HG03025 (cell line): Measurements from ENCODE around the gene GPR26.

Source experiments
- ATAC-seq: cut with Tn5 transposase; IDR thresholded peaks from one replicate; pipeline ENCODE4 v1.9.1; 2021; ENCODE audit warnings: mild to moderate bottlenecking, moderate library complexity; ENCODE audit not compliant: unreplicated experiment, low FRiP score

The GPR26 gene, protein sequence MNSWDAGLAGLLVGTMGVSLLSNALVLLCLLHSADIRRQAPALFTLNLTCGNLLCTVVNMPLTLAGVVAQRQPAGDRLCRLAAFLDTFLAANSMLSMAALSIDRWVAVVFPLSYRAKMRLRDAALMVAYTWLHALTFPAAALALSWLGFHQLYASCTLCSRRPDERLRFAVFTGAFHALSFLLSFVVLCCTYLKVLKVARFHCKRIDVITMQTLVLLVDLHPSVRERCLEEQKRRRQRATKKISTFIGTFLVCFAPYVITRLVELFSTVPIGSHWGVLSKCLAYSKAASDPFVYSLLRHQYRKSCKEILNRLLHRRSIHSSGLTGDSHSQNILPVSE

GRCh38 chr10:123666318-123667236, at the start of gene GPR26:
Gene GPR26 (plus strand): TSS chr10:123666355. CDS start chr10:123666408, 53 bp downstream.
- ATAC-seq: no peak

DNA sequence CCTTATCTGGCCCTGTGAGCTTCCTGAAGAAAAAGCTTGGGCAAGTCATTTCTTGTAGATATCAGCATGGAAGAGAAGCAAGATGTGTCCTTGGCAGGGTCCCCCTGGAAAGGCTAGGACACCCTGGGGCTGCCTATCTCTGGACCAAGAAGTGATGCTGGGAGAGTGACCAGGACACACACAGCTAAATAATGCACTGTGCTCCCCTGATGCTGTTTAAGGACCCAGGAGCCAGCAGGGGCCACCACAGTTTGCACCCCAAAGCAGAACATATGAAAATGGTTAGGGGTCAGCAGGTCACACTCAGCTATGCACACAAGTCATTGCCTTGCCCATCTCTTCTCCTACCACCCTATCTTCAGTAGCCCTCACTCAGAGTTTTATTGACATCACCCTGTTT, 47.9 kb upstream of the GPR26 start:
- no peak for ATAC-seq

DNA sequence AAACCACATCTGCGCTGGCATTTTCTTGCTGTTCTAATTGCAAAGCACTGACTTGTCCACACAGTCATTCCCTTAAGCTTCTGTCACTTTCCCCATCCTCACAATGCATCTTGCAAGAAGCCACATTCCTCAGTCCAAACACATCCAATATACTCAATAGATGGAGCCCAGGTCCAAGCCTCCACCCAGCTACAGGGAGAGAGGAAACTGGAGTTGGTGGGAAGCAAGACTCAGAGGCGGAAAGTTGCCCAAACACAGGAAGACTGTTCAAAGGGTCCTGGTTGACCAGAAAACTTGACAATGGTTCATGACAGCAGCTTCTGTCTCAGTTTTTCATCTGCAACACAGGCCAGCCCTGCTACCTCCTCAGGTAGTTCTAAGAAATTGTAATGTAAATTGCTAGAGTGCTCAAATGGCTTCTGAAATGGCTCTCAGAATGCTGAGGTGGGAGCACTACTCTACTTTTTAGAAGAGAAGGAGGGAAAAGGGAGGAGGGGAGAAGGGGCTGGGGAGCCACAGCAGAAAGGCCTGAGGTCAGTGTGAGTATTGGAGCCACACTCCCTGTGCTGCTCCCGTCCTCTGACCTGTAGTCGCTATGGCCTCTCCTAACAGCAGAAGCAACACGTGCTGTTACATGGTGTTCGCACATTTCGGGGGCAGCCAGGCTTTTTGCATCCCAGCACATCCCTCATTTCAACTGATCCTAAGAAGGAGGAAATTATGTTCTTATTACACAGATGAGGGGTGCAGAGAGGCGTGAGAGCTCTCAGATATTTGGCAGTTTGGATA, 46.9 kb upstream of the GPR26 start:
- ATAC-seq: no peak

DNA sequence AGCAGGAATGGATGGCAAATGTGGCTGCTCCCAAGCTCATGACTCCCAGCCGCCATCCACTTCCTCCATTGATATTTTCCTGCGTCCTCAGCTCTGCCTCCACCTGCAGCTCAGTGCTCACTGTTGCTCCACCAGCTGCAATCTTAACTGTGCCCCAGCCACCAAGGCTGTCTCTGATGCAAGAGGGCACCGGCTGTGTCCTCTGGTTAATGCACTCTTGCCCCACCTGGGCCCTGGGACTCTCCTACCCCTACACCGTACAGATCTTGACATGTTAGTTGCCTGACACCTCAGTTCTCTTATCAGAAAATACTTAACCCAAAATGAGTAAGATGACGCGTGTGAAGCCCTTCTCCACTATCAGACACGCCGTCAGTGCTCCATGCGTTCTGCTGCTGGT, 45.5 kb upstream of the GPR26 start:
- no peak for ATAC-seq

DNA sequence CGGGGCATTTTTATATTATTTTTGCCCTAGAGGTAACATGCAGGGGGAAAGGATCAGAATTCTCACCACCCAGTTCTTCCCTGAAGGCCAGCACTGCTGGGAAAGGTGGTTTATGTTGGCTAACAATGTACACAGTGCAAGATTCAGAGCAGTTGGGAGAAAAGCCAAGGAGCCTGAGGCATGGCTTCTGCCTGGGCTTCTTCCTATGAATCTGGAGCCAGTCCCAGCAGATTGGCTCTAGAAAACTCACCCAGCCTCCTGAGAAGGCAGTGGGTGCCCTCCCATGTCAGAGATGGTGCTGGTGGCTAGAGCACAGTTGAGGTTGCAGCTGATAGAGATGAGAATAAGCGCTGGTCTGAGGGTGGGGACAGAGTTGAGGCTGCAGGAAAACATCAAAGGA, 44.7 kb upstream of the GPR26 start:
- no peak for ATAC-seq

DNA sequence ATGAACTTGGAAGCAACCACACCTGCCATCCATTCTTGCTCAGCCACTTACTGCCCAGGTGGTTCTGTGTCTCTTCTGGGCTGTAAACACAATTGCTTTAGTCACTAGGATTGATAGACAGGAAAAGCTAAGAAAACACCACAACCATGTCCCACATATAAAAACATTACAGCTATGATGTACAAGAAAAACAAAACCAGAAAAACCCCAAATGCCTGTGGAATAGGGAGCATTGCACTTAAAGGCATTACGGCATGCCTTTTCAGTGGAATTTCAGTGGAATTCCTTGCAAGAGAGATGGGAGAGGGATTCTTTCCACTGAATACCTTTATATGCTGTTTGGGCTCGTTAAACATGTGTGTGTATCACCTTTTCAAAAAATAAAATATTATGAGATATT, 44.2 kb upstream of the GPR26 start:
- ATAC-seq: no peak

- no peak for ATAC-seq
Measured at GRCh38 chr10:123622381-123622780, 43.8 kb upstream of the GPR26 start.

- ATAC-seq: no peak
Measured at GRCh38 chr10:123624086-123624485, 42.1 kb upstream of the GPR26 start.

- no peak for ATAC-seq
Measured at GRCh38 chr10:123633106-123633505, 33.0 kb upstream of the GPR26 start.

GRCh38 chr10:123633636-123634035, 32.5 kb upstream of the GPR26 start:
- no peak for ATAC-seq

GRCh38 chr10:123634221-123634620, 31.9 kb upstream of the GPR26 start:
- ATAC-seq: no peak

GRCh38 chr10:123635131-123635530, 31.0 kb upstream of the GPR26 start:
- no peak for ATAC-seq

GRCh38 chr10:123635745-123636144, 30.4 kb upstream of the GPR26 start:
- ATAC-seq: no peak

GRCh38 chr10:123636598-123637325, 29.4 kb upstream of the GPR26 start:
- no peak for ATAC-seq

GRCh38 chr10:123637326-123637880, 28.8 kb upstream of the GPR26 start:
- ATAC-seq: no peak

- no peak for ATAC-seq
Measured at GRCh38 chr10:123639131-123639530, 27.0 kb upstream of the GPR26 start.

DNA sequence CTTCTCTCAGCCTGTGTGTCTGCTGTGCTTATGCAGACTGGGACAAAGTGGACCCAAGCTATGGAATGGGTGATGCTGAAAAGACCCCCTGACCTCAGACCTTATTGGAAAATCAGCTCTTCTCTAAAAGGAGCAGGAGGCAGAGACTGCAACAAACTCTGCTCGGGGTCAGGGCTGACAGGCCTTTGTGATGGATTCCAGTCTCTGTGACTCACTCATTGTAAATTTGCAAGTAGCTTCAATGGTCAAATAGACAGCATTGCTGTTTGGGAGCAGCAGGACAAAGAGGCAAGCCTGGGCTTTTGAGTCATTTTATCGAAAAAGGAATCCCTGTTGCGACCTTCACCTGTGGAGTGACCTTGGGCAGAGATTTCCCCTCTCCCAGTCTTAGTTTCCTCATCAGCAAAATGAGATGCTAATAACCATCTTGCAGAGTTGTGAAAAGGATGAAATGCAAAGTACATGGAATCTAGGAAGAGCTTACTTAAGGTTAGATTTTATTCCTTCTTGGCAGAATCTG, 26.1 kb upstream of the GPR26 start:
- no peak for ATAC-seq

GRCh38 chr10:123642293-123642692, 23.9 kb upstream of the GPR26 start:
- ATAC-seq: no peak

DNA sequence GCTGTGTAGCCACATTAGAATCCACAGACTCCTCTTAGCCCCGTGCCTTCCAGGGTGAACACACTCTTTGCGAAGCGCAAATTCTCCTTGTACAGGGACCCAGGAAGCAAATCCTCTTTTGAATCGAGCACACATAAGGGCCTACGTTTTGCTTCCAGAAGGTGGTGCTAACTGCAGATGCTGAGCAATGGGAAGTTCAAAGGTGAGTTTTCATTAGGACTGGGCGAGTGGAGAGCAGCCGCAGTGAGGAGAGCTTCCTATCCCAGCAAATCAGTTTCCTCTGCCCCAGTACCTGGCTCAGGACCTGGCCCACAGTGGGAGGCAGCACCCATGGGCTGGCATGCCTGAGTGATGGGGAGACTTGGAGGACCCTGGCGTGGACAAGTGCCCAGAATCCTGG, 23.5 kb upstream of the GPR26 start:
- no peak for ATAC-seq

DNA sequence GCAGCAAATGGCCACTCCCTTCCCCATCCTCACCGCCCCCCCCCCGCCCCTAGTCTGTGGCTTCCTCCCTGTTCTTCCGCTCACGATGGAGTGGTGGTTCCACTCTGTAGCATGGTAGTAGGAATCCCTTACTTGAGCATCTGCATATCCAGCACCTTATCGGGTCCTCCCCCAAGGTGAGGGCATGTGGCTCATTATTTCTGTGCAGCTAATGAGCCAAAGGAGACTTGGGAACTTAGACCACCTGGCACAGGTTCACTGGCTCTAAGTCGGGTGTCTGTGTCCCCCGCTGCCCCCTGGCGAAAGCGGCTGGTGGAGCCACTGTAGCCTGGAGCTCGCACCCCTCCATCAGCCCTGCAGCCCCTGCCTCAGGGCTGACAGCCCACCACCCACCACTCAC, 22.8 kb upstream of the GPR26 start:
- ATAC-seq: no peak
